Measurements from ENCODE around the gene C10orf90.

DNA sequence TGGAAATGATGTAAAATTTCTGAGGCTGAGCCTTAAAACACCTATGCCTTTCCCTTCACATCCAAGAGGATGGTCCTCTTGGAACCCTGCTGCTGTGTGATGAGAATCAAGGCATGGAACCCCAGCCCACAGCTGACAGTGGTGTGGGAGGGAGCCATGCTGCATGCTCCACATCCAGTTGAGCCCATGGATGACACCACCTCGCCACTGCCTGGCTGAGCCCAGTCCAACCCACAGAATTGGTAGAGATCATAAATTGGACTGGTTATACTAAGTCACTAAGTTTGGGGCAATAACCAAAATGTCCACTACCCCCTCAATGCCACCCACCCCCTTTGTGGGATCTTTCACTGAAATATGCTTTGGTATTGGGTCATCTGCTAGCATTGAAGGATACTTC, 45.9 kb upstream of the C10orf90 start:
- TF ChIP-seq POLR2A (IDR thresholded peaks at IDR 0.05): no peak
- TF ChIP-seq, protein P1, sequence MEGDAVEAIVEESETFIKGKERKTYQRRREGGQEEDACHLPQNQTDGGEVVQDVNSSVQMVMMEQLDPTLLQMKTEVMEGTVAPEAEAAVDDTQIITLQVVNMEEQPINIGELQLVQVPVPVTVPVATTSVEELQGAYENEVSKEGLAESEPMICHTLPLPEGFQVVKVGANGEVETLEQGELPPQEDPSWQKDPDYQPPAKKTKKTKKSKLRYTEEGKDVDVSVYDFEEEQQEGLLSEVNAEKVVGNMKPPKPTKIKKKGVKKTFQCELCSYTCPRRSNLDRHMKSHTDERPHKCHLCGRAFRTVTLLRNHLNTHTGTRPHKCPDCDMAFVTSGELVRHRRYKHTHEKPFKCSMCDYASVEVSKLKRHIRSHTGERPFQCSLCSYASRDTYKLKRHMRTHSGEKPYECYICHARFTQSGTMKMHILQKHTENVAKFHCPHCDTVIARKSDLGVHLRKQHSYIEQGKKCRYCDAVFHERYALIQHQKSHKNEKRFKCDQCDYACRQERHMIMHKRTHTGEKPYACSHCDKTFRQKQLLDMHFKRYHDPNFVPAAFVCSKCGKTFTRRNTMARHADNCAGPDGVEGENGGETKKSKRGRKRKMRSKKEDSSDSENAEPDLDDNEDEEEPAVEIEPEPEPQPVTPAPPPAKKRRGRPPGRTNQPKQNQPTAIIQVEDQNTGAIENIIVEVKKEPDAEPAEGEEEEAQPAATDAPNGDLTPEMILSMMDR (IDR thresholded peaks at IDR 0.05): no peak

Measured in testis (tissue), 2 donors.